Endothelial cell of coronary artery (primary cell): ENCODE measurements around the gene PGRMC1. TPM values are rescaled to one million over a fixed set of nuclear protein-coding genes. Genes with fewer than 3 reads are reported as not detected.

ENCODE experiments used
- total RNA-seq: library from RNA; depleted of rRNA; stranded (reverse); fragments of >200 nt; gene quantifications from 2 replicates; pipeline ENCODE4 v1.2.3, GENCODE V29; 2014

PGRMC1 gene
- total RNA-seq, result 84.1 and 86.4 TPM in 2 replicates

DNA sequence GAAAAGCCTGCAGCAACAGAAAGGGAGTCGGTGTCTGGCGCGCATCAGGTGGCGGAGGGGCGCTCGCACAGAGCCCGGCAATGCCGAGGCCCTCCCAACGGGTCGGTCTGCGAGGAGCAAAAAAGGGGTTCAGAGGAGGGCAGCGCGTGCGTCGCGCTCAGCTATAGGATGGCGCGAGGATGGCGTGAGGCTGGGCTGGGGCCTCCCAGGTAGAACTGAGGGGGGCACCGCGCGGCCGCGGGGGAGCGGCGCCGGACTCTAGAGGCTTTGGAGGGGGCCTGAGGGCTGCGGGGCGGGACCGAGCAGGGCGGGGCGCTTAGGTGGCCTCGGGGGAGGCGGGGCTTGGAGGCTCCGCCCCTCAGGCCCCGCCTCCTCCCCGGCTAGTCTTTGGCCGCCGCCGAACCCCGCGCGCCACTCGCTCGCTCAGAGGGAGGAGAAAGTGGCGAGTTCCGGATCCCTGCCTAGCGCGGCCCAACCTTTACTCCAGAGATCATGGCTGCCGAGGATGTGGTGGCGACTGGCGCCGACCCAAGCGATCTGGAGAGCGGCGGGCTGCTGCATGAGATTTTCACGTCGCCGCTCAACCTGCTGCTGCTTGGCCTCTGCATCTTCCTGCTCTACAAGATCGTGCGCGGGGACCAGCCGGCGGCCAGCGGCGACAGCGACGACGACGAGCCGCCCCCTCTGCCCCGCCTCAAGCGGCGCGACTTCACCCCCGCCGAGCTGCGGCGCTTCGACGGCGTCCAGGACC lies at the start of gene PGRMC1:
Gene PGRMC1 (plus strand): TSS at position 414 of the 751 bp plus-strand sequence. CDS start 79 bp downstream, at position 493.

Other genes with a start within 250 kb of the PGRMC1 start
- not detected in 2 replicates for gene CT47C1, start 163.3 kb upstream of the PGRMC1 start, total RNA-seq
- not detected in 2 replicates for gene KIAA1210, start 108.5 kb upstream of the PGRMC1 start, total RNA-seq
- gene SLC25A43, start 163.1 kb downstream of the PGRMC1 start, total RNA-seq, result 11.6 and 15.5 TPM in 2 replicates
- 235 and 275 TPM in 2 replicates for gene SLC25A5, start 232.2 kb downstream of the PGRMC1 start, total RNA-seq